ENCODE measurements around the gene IL17RB.

The IL17RB gene

GRCh38 chr3:53881691-53882593, 35.6 kb downstream of the IL17RB start, which contains the start of gene ACTR8:
Gene ACTR8 (minus strand): TSS chr3:53882152. CDS start chr3:53882101, 51 bp downstream.
- peak; percentile 91 for DNase-seq (ENCODE audit: extremely low spot score)
- CTCF ChIA-PET, result no interaction called here
- TF ChIP-seq ELF4 (IDR thresholded peaks at IDR 0.05) (peak; percentile 67; the same call in 1 of the 2 replicates), HDGF (IDR thresholded peaks at IDR 0.05; ENCODE audit: borderline replicate concordance) (no peak), L3MBTL2 (conservative IDR thresholded peaks at IDR 0.05) (peak; percentile 45; the same call in 1 of the 2 replicates), FOXM1 (IDR thresholded peaks at IDR 0.05; ENCODE audit: borderline replicate concordance) (peak; percentile 42; the same call in 1 of the 2 replicates)
- POLR2A ChIA-PET, result interaction anchor here (0.5 to 3.4 kb wide), 2 partner anchors 9 to 36 kb away, joined by 3 to 17 read pairs; partner anchors contain the start of gene SELENOK

- ChIA-PET POLR2A (interaction anchor here (1.0 to 3.4 kb wide), 2 partner anchors 8 to 9 kb away, joined by 3 to 17 read pairs; partner anchors contain the start of gene SELENOK), CTCF (no interaction called here)
These were observed 36.6 kb downstream of the IL17RB start for GRCh38 chr3:53883008-53883407.

GRCh38 chr3:53884623-53885022, 38.3 kb downstream of the IL17RB start:
- ChIA-PET CTCF (no interaction called here), POLR2A (no interaction called here)
- no peak for DNase-seq (ENCODE audit: extremely low spot score)
- TF ChIP-seq CTBP1 (IDR thresholded peaks at IDR 0.05; ENCODE audit: borderline replicate concordance) (no peak), ARNT (IDR thresholded peaks at IDR 0.05) (no peak), NFRKB (IDR thresholded peaks at IDR 0.05) (no peak), FOXK2 (IDR thresholded peaks at IDR 0.05) (no peak), ZNF384 (IDR thresholded peaks at IDR 0.05) (no peak), HDGF (IDR thresholded peaks at IDR 0.05; ENCODE audit: borderline replicate concordance) (no peak), TARDBP (IDR thresholded peaks at IDR 0.05) (no peak), LEF1 (IDR thresholded peaks at IDR 0.05; ENCODE audit: borderline replicate concordance) (no peak), PKNOX1 (IDR thresholded peaks at IDR 0.05) (no peak)

More at GRCh38 chr3:53883008-53883407, 36.6 kb downstream of the IL17RB start:
- TF ChIP-seq L3MBTL2 (conservative IDR thresholded peaks at IDR 0.05), result no peak
- no peak for TF ChIP-seq FOXK2 (IDR thresholded peaks at IDR 0.05)
- no peak for TF ChIP-seq TARDBP (IDR thresholded peaks at IDR 0.05)
- no peak for TF ChIP-seq SUZ12 (IDR thresholded peaks at IDR 0.05)
- no peak for TF ChIP-seq SP1 (IDR thresholded peaks at IDR 0.05)
- no peak for TF ChIP-seq HDGF (IDR thresholded peaks at IDR 0.05; ENCODE audit: borderline replicate concordance)
- no peak for TF ChIP-seq ELF4 (IDR thresholded peaks at IDR 0.05)
- no peak for TF ChIP-seq FOXA1 (IDR thresholded peaks at IDR 0.05)
- no peak for TF ChIP-seq LEF1 (IDR thresholded peaks at IDR 0.05; ENCODE audit: borderline replicate concordance)
- no peak for TF ChIP-seq ARNT (IDR thresholded peaks at IDR 0.05)
- TF ChIP-seq CTBP1 (IDR thresholded peaks at IDR 0.05; ENCODE audit: borderline replicate concordance), result no peak
- TF ChIP-seq FOXM1 (IDR thresholded peaks at IDR 0.05; ENCODE audit: borderline replicate concordance), result no peak
- no peak for TF ChIP-seq NFRKB (IDR thresholded peaks at IDR 0.05)
- no peak for TF ChIP-seq ZNF384 (IDR thresholded peaks at IDR 0.05)
- DNase-seq (ENCODE audit: extremely low spot score), result no peak

GRCh38 chr3:53885239-53885638, 38.9 kb downstream of the IL17RB start:
- CTCF ChIA-PET, result no interaction called here
- no peak for DNase-seq (ENCODE audit: extremely low spot score)
- POLR2A ChIA-PET, result no interaction called here
- no peak for TF ChIP-seq ZNF384 (IDR thresholded peaks at IDR 0.05)

GRCh38 chr3:53887446-53887845, 41.1 kb downstream of the IL17RB start:
- CTCF ChIA-PET, result no interaction called here
- no peak for DNase-seq (ENCODE audit: extremely low spot score)
- POLR2A ChIA-PET, result no interaction called here

GRCh38 chr3:53888232-53888631, 41.9 kb downstream of the IL17RB start:
- POLR2A ChIA-PET, result no interaction called here
- no peak for TF ChIP-seq LEF1 (IDR thresholded peaks at IDR 0.05; ENCODE audit: borderline replicate concordance)
- no peak for TF ChIP-seq FOXM1 (IDR thresholded peaks at IDR 0.05; ENCODE audit: borderline replicate concordance)
- no peak for TF ChIP-seq ZNF384 (IDR thresholded peaks at IDR 0.05)
- TF ChIP-seq BHLHE40 (IDR thresholded peaks at IDR 0.05; ENCODE audit: borderline replicate concordance), result no peak
- TF ChIP-seq SP1 (IDR thresholded peaks at IDR 0.05), result no peak
- no peak for TF ChIP-seq ELF4 (IDR thresholded peaks at IDR 0.05)
- TF ChIP-seq SUZ12 (IDR thresholded peaks at IDR 0.05), result no peak
- no peak for TF ChIP-seq CTBP1 (IDR thresholded peaks at IDR 0.05; ENCODE audit: borderline replicate concordance)
- no peak for TF ChIP-seq L3MBTL2 (conservative IDR thresholded peaks at IDR 0.05)
- no peak for TF ChIP-seq FOXA1 (IDR thresholded peaks at IDR 0.05)
- TF ChIP-seq TARDBP (IDR thresholded peaks at IDR 0.05), result no peak
- no peak for TF ChIP-seq HDGF (IDR thresholded peaks at IDR 0.05; ENCODE audit: borderline replicate concordance)
- TF ChIP-seq NFRKB (IDR thresholded peaks at IDR 0.05), result no peak
- TF ChIP-seq FOXK2 (IDR thresholded peaks at IDR 0.05), result no peak

More at GRCh38 chr3:53887446-53887845, 41.1 kb downstream of the IL17RB start:
- no peak for TF ChIP-seq SP1 (IDR thresholded peaks at IDR 0.05)
- TF ChIP-seq ZNF384 (IDR thresholded peaks at IDR 0.05), result no peak
- TF ChIP-seq FOXM1 (IDR thresholded peaks at IDR 0.05; ENCODE audit: borderline replicate concordance), result no peak
- no peak for TF ChIP-seq ELF4 (IDR thresholded peaks at IDR 0.05)
- TF ChIP-seq ARNT (IDR thresholded peaks at IDR 0.05), result no peak
- TF ChIP-seq NFRKB (IDR thresholded peaks at IDR 0.05), result no peak
- TF ChIP-seq SUZ12 (IDR thresholded peaks at IDR 0.05), result no peak
- TF ChIP-seq BHLHE40 (IDR thresholded peaks at IDR 0.05; ENCODE audit: borderline replicate concordance), result no peak

More at GRCh38 chr3:53888232-53888631, 41.9 kb downstream of the IL17RB start:
- DNase-seq (ENCODE audit: extremely low spot score), result no peak
- CTCF ChIA-PET, result interaction anchor here (0.7 kb wide), 1 partner anchor 247 kb away, joined by 3 read pairs; no protein-coding TSS in a partner anchor

Data from HEK293T (cell line).